Measurements from ENCODE around the gene SLC44A3. TPM values are rescaled to one million over a fixed set of nuclear protein-coding genes. Genes with fewer than 3 reads are reported as not detected.
A peak's percentile ranks its signal among the peaks of the same experiment; 100 is the strongest.

The SLC44A3 gene
- polyA plus RNA-seq, 3 donors: not detected

- no peak for DNase-seq
- Histone ChIP-seq H3K4me1 (ENCODE audit: control insufficient read depth in 1 of 2, insufficient read depth in 2 of 2, low read length in 2 of 2) (peaks cover 23 to 25% of the 10 kb centered on the region in 2 donors), H3K9me3 (replicated peaks in 1 of 2; ENCODE audit: control insufficient read depth in 1 of 2, insufficient read depth in 1 of 2, low read length in 2 of 2) (peaks cover 7 to 8% of the 10 kb centered on the region in 2 donors), H3K79me2 (ENCODE audit: insufficient read depth, low read length) (no peaks in the 10 kb centered on the region), H3K27me3 (ENCODE audit: control insufficient read depth in 2 of 2, insufficient read depth in 2 of 2, low read length in 2 of 2) (no peaks in the 10 kb centered on the region), H3K9ac (ENCODE audit: insufficient read depth, low read length, poor library complexity, severe bottlenecking) (no peak overlapping the region), H2AFZ (ENCODE audit: insufficient read depth, low read depth, low read length, poor library complexity, severe bottlenecking) (no peak overlapping the region), H3K4me3 (replicated peaks in 1 of 3; ENCODE audit: low read depth in 2 of 3, low read length in 3 of 3) (no peak overlapping the region), H3K4me2 (replicated peaks; ENCODE audit: extremely low read depth, low read length, poor library complexity, severe bottlenecking) (no peak overlapping the region), H3K27ac (ENCODE audit: low read depth in 1 of 2, low read length in 2 of 2) (no peak overlapping the region), H4K20me1 (ENCODE audit: insufficient read depth, low read length) (no peaks in the 10 kb centered on the region), H3K36me3 (replicated peaks in 1 of 2; ENCODE audit: control insufficient read depth in 1 of 2, insufficient read depth in 2 of 2, low read length in 2 of 2) (no peaks in the 10 kb centered on the region)
- peaks cover 1 to 3% of the 10 kb centered on the region in 2 donors for H3K36me3 Mint-ChIP-seq
- no peak for TF ChIP-seq CTCF (IDR thresholded peaks at IDR 0.05)
- H3K4me3 Mint-ChIP-seq: no peak overlapping the region
- peaks cover 21% of the 10 kb centered on the region for H3K4me1 Mint-ChIP-seq
- H3K27ac Mint-ChIP-seq: peak overlapping the region in 2 of 7 donors; percentile 10 to 42
- 100% methylated on average over 1 of the region's 1 CpG for WGBS (ENCODE audit: insufficient coverage)
- H3K9me3 Mint-ChIP-seq: peaks cover 0 to 11% (median 7%) of the 10 kb centered on the region in 7 donors
- intact Hi-C loops (cut with micrococcal nuclease): loop anchor here in 1 of 2 donors (10.0 kb wide), 1 partner anchor 172 kb away; no protein-coding TSS in a partner anchor
- H3K27me3 Mint-ChIP-seq (ENCODE audit: low read depth in 3 of 3): peaks cover 2 to 4% (median 3%) of the 10 kb centered on the region in 3 donors
Observed at GRCh38 chr1:94776474-94776873, 43.7 kb upstream of the SLC44A3 start.

DNA sequence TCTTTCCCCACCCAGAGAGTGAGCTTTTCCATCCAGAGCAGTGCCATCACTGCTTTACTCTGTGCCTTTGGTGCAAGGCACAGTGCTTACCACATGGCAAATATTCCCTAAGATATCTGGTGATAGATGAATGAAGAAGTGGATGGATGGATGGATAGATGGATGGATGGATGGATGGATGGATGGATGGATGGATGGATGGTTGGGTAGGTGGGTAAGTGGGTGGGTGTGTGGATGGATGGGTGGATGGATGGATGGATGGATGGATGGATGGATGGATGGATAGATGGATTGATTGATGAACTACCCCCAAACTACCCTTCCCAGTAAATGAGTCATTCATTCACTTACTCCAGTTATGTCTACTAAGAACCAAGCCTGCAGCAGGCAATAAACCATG is 42.9 kb upstream of the SLC44A3 start:
- Histone ChIP-seq H3K4me1 (ENCODE audit: control insufficient read depth in 1 of 2, insufficient read depth in 2 of 2, low read length in 2 of 2) (peaks cover 15 to 17% of the 10 kb centered on the region in 2 donors), H3K79me2 (ENCODE audit: insufficient read depth, low read length) (no peaks in the 10 kb centered on the region), H3K36me3 (replicated peaks in 1 of 2; ENCODE audit: control insufficient read depth in 1 of 2, insufficient read depth in 2 of 2, low read length in 2 of 2) (no peaks in the 10 kb centered on the region), H3K9ac (ENCODE audit: insufficient read depth, low read length, poor library complexity, severe bottlenecking) (no peak overlapping the region), H4K20me1 (ENCODE audit: insufficient read depth, low read length) (no peaks in the 10 kb centered on the region), H3K9me3 (replicated peaks in 1 of 2; ENCODE audit: control insufficient read depth in 1 of 2, insufficient read depth in 1 of 2, low read length in 2 of 2) (peaks cover 7 to 8% of the 10 kb centered on the region in 2 donors), H2AFZ (ENCODE audit: insufficient read depth, low read depth, low read length, poor library complexity, severe bottlenecking) (no peak overlapping the region), H3K4me3 (replicated peaks in 1 of 3; ENCODE audit: low read depth in 2 of 3, low read length in 3 of 3) (no peak overlapping the region), H3K4me2 (replicated peaks; ENCODE audit: extremely low read depth, low read length, poor library complexity, severe bottlenecking) (no peak overlapping the region), H3K27me3 (ENCODE audit: control insufficient read depth in 2 of 2, insufficient read depth in 2 of 2, low read length in 2 of 2) (no peaks in the 10 kb centered on the region), H3K27ac (ENCODE audit: low read depth in 1 of 2, low read length in 2 of 2) (no peak overlapping the region)
- peaks cover 0 to 3% of the 10 kb centered on the region in 2 donors for H3K36me3 Mint-ChIP-seq
- H3K27me3 Mint-ChIP-seq (ENCODE audit: low read depth in 3 of 3): peaks cover 2 to 4% (median 3%) of the 10 kb centered on the region in 3 donors
- H3K27ac Mint-ChIP-seq: no peak overlapping the region
- H3K9me3 Mint-ChIP-seq: peaks cover 0 to 11% (median 7%) of the 10 kb centered on the region in 7 donors
- intact Hi-C loops (cut with micrococcal nuclease): loop anchor here in 1 of 2 donors (10.0 kb wide), 1 partner anchor 172 kb away; no protein-coding TSS in a partner anchor
- H3K4me1 Mint-ChIP-seq: peaks cover 17% of the 10 kb centered on the region
- no peak for DNase-seq
- TF ChIP-seq CTCF (IDR thresholded peaks at IDR 0.05): no peak
- no peak overlapping the region for H3K4me3 Mint-ChIP-seq
